22Rv1 (cell line): ENCODE data around the gene KCNN2.

Experiments
- ZFX ChIP-seq: fragments of 450-650 bp; IDR thresholded peaks from 2 replicates; pipeline ENCODE4 v1.6.1; 2017; ENCODE audit warnings: antibody characterized with exemption, borderline replicate concordance
- TF ChIP-seq, protein P1 (sequence below): fragments of 450-650 bp; IDR thresholded peaks from 2 replicates; pipeline ENCODE4 v1.5.1; 2017; ENCODE audit warnings: mild to moderate bottlenecking

- TF ChIP-seq, protein P1, sequence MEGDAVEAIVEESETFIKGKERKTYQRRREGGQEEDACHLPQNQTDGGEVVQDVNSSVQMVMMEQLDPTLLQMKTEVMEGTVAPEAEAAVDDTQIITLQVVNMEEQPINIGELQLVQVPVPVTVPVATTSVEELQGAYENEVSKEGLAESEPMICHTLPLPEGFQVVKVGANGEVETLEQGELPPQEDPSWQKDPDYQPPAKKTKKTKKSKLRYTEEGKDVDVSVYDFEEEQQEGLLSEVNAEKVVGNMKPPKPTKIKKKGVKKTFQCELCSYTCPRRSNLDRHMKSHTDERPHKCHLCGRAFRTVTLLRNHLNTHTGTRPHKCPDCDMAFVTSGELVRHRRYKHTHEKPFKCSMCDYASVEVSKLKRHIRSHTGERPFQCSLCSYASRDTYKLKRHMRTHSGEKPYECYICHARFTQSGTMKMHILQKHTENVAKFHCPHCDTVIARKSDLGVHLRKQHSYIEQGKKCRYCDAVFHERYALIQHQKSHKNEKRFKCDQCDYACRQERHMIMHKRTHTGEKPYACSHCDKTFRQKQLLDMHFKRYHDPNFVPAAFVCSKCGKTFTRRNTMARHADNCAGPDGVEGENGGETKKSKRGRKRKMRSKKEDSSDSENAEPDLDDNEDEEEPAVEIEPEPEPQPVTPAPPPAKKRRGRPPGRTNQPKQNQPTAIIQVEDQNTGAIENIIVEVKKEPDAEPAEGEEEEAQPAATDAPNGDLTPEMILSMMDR, result no peak
- TF ChIP-seq ZFX, result no peak
Observed at GRCh38 chr5:114319236-114319635, 42.6 kb upstream of the KCNN2 start.
